ENCODE results near the gene RADIL. TPM values are rescaled to one million over a fixed set of nuclear protein-coding genes. Genes with fewer than 3 reads are reported as not detected.

The RADIL gene
- polyA plus RNA-seq, 3 donors, result not detected

- H3K9me3 ChIP-seq (replicated peaks in 1 of 2; ENCODE audit: control insufficient read depth in 1 of 2, insufficient read depth in 1 of 2, low read length in 2 of 2), result peaks cover 8 to 19% of the 10 kb centered on the region in 2 donors
- no peak overlapping the region for H3K27ac ChIP-seq (ENCODE audit: low read depth in 1 of 2, low read length in 2 of 2)
- no peaks in the 10 kb centered on the region for H3K79me2 ChIP-seq (ENCODE audit: insufficient read depth, low read length)
- H3K4me1 ChIP-seq (ENCODE audit: control insufficient read depth in 1 of 2, insufficient read depth in 2 of 2, low read length in 2 of 2), result no peaks in the 10 kb centered on the region
- no peak overlapping the region for H2AFZ ChIP-seq (ENCODE audit: insufficient read depth, low read depth, low read length, poor library complexity, severe bottlenecking)
- no peaks in the 10 kb centered on the region for H3K36me3 ChIP-seq (replicated peaks in 1 of 2; ENCODE audit: control insufficient read depth in 1 of 2, insufficient read depth in 2 of 2, low read length in 2 of 2)
- peaks cover 19 to 34% (median 27%) of the 10 kb centered on the region in 7 donors for H3K9me3 Mint-ChIP-seq
- intact Hi-C loops (cut with micrococcal nuclease), result no loop called here
- DNase-seq, result no peak
- H3K4me1 Mint-ChIP-seq, result no peaks in the 10 kb centered on the region
- peaks cover 0 to 11% (median 2%) of the 10 kb centered on the region in 3 donors for H3K27me3 Mint-ChIP-seq (ENCODE audit: low read depth in 3 of 3)
- H4K20me1 ChIP-seq (ENCODE audit: insufficient read depth, low read length), result no peaks in the 10 kb centered on the region
- no peak overlapping the region for H3K4me3 ChIP-seq (replicated peaks in 1 of 3; ENCODE audit: low read depth in 2 of 3, low read length in 3 of 3)
- no peak overlapping the region for H3K4me2 ChIP-seq (replicated peaks; ENCODE audit: extremely low read depth, low read length, poor library complexity, severe bottlenecking)
- no peaks in the 10 kb centered on the region for H3K27me3 ChIP-seq (ENCODE audit: control insufficient read depth in 2 of 2, insufficient read depth in 2 of 2, low read length in 2 of 2)
- TF ChIP-seq, protein P1, sequence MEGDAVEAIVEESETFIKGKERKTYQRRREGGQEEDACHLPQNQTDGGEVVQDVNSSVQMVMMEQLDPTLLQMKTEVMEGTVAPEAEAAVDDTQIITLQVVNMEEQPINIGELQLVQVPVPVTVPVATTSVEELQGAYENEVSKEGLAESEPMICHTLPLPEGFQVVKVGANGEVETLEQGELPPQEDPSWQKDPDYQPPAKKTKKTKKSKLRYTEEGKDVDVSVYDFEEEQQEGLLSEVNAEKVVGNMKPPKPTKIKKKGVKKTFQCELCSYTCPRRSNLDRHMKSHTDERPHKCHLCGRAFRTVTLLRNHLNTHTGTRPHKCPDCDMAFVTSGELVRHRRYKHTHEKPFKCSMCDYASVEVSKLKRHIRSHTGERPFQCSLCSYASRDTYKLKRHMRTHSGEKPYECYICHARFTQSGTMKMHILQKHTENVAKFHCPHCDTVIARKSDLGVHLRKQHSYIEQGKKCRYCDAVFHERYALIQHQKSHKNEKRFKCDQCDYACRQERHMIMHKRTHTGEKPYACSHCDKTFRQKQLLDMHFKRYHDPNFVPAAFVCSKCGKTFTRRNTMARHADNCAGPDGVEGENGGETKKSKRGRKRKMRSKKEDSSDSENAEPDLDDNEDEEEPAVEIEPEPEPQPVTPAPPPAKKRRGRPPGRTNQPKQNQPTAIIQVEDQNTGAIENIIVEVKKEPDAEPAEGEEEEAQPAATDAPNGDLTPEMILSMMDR (IDR thresholded peaks at IDR 0.05), result no peak
- WGBS (ENCODE audit: insufficient coverage), result 93% methylated on average over 9 of the region's 11 CpGs
- no peak overlapping the region for H3K27ac Mint-ChIP-seq
- no peaks in the 10 kb centered on the region for H3K36me3 Mint-ChIP-seq
- H3K9ac ChIP-seq (ENCODE audit: insufficient read depth, low read length, poor library complexity, severe bottlenecking), result no peak overlapping the region
- no peak overlapping the region for H3K4me3 Mint-ChIP-seq
These were observed 12.2 kb upstream of the RADIL start for GRCh38 chr7:4895766-4896165.

DNA sequence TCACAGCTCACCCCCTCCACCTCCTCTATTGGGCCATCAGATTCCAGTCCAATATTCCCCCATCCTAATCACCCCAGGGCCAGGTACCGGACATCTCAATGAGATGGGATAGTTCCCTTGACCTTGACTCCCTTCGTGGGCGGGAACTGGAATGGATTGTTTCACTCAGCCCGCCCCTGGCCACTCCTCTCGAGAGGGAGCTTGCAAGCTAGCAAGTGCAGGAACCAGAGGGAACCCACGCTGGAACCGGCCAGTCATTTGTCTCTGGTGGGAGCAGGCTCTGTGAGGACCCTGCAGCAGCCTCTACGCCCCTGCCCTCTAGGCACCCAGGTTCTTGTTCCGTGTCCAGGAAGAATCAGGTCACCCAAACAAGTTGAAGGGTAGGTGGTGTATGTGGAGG is 11.0 kb upstream of the RADIL start:
- H3K79me2 ChIP-seq (ENCODE audit: insufficient read depth, low read length), result no peaks in the 10 kb centered on the region
- DNase-seq, result no peak
- H3K27me3 Mint-ChIP-seq (ENCODE audit: low read depth in 3 of 3), result peaks cover 0 to 15% (median 7%) of the 10 kb centered on the region in 3 donors
- no peak overlapping the region for H2AFZ ChIP-seq (ENCODE audit: insufficient read depth, low read depth, low read length, poor library complexity, severe bottlenecking)
- H3K36me3 ChIP-seq (replicated peaks in 1 of 2; ENCODE audit: control insufficient read depth in 1 of 2, insufficient read depth in 2 of 2, low read length in 2 of 2), result no peaks in the 10 kb centered on the region
- intact Hi-C loops (cut with micrococcal nuclease), result no loop called here
- no peak overlapping the region for H3K9ac ChIP-seq (ENCODE audit: insufficient read depth, low read length, poor library complexity, severe bottlenecking)
- no peaks in the 10 kb centered on the region for H3K4me1 Mint-ChIP-seq
- WGBS (ENCODE audit: insufficient coverage), result 95% methylated on average over 7 of the region's 9 CpGs
- peaks cover 18 to 34% (median 27%) of the 10 kb centered on the region in 7 donors for H3K9me3 Mint-ChIP-seq
- no peaks in the 10 kb centered on the region for H3K27me3 ChIP-seq (ENCODE audit: control insufficient read depth in 2 of 2, insufficient read depth in 2 of 2, low read length in 2 of 2)
- H3K9me3 ChIP-seq (replicated peaks in 1 of 2; ENCODE audit: control insufficient read depth in 1 of 2, insufficient read depth in 1 of 2, low read length in 2 of 2), result peaks cover 8 to 19% of the 10 kb centered on the region in 2 donors
- H3K27ac ChIP-seq (ENCODE audit: low read depth in 1 of 2, low read length in 2 of 2), result no peak overlapping the region
- H3K4me1 ChIP-seq (ENCODE audit: control insufficient read depth in 1 of 2, insufficient read depth in 2 of 2, low read length in 2 of 2), result no peaks in the 10 kb centered on the region
- H3K36me3 Mint-ChIP-seq, result no peaks in the 10 kb centered on the region
- no peak overlapping the region for H3K4me3 Mint-ChIP-seq
- no peak overlapping the region for H3K27ac Mint-ChIP-seq
- TF ChIP-seq, protein P1 (IDR thresholded peaks at IDR 0.05), result no peak
- no peaks in the 10 kb centered on the region for H4K20me1 ChIP-seq (ENCODE audit: insufficient read depth, low read length)
- H3K4me2 ChIP-seq (replicated peaks; ENCODE audit: extremely low read depth, low read length, poor library complexity, severe bottlenecking), result no peak overlapping the region
- no peak overlapping the region for H3K4me3 ChIP-seq (replicated peaks in 1 of 3; ENCODE audit: low read depth in 2 of 3, low read length in 3 of 3)
